ENCODE data around the gene B4GALT7.

GRCh38 chr5:177600508-177601018 lies 631 bp downstream of the B4GALT7 start:
- TF ChIP-seq EZH2 (IDR thresholded peaks at IDR 0.05; ENCODE audit: insufficient read depth, poor library complexity, severe bottlenecking): no peak
- TF ChIP-seq EZH2phosphoT487 (IDR thresholded peaks at IDR 0.05; ENCODE audit: insufficient read depth, low read depth): no peak

Data from GM23248 (cell line).